GM23338 (cell line): ENCODE measurements around the gene GAP43.

Source experiments
- POLR2AphosphoS5 ChIP-seq: IDR thresholded peaks from 2 replicates; pipeline ENCODE4 v1.6.1; 2016; ENCODE audit warnings: antibody characterized with exemption, low read depth
- STAT1 ChIP-seq: IDR thresholded peaks from one replicate; pipeline ENCODE4 v1.6.1; 2016; ENCODE audit warnings: antibody characterized with exemption; ENCODE audit not compliant: unreplicated experiment
- TF ChIP-seq, protein P1 (sequence below), 2 experiments: fragments of 200-600 bp in 1 of 2; sonication (generic) in 1 of 2; conservative IDR thresholded peaks; 2 replicates each; pipeline versions ENCODE4 v1.5.1 to v1.6.1; 2016 to 2017; ENCODE audit warnings: antibody characterized with exemption in 2 of 2, low read depth in 2 of 2, mild to moderate bottlenecking in 2 of 2, moderate library complexity in 1 of 2
- TF ChIP-seq, protein P2 (sequence below): IDR thresholded peaks from one replicate; pipeline ENCODE4 v1.6.1; 2018; ENCODE audit warnings: antibody characterized with exemption; ENCODE audit not compliant: unreplicated experiment

DNA sequence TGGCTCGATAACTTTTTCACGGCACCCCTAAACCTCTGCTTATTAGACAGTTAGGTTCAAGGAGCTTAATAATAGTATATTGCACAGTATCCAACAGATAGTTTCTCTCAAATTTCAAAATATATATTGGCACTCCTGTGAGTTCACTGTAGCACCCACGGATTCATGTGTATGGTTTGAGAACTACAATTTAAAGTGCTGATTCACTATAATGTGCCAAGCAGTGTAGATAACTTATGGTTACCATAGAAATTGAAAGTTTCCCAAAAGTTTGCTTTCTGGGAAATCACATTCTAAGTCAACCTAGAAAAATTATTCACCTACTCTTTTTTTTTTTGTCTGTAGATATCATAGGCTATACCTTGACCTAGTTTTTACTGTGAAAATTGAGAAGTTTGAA lies 86.6 kb downstream of the GAP43 start:
- no peak for TF ChIP-seq POLR2AphosphoS5
- TF ChIP-seq, protein P1, sequence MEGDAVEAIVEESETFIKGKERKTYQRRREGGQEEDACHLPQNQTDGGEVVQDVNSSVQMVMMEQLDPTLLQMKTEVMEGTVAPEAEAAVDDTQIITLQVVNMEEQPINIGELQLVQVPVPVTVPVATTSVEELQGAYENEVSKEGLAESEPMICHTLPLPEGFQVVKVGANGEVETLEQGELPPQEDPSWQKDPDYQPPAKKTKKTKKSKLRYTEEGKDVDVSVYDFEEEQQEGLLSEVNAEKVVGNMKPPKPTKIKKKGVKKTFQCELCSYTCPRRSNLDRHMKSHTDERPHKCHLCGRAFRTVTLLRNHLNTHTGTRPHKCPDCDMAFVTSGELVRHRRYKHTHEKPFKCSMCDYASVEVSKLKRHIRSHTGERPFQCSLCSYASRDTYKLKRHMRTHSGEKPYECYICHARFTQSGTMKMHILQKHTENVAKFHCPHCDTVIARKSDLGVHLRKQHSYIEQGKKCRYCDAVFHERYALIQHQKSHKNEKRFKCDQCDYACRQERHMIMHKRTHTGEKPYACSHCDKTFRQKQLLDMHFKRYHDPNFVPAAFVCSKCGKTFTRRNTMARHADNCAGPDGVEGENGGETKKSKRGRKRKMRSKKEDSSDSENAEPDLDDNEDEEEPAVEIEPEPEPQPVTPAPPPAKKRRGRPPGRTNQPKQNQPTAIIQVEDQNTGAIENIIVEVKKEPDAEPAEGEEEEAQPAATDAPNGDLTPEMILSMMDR (conservative IDR thresholded peaks at IDR 0.05; ENCODE audit: low read depth in 2 of 2) = no peak
- TF ChIP-seq STAT1 = no peak
- TF ChIP-seq, protein P2, sequence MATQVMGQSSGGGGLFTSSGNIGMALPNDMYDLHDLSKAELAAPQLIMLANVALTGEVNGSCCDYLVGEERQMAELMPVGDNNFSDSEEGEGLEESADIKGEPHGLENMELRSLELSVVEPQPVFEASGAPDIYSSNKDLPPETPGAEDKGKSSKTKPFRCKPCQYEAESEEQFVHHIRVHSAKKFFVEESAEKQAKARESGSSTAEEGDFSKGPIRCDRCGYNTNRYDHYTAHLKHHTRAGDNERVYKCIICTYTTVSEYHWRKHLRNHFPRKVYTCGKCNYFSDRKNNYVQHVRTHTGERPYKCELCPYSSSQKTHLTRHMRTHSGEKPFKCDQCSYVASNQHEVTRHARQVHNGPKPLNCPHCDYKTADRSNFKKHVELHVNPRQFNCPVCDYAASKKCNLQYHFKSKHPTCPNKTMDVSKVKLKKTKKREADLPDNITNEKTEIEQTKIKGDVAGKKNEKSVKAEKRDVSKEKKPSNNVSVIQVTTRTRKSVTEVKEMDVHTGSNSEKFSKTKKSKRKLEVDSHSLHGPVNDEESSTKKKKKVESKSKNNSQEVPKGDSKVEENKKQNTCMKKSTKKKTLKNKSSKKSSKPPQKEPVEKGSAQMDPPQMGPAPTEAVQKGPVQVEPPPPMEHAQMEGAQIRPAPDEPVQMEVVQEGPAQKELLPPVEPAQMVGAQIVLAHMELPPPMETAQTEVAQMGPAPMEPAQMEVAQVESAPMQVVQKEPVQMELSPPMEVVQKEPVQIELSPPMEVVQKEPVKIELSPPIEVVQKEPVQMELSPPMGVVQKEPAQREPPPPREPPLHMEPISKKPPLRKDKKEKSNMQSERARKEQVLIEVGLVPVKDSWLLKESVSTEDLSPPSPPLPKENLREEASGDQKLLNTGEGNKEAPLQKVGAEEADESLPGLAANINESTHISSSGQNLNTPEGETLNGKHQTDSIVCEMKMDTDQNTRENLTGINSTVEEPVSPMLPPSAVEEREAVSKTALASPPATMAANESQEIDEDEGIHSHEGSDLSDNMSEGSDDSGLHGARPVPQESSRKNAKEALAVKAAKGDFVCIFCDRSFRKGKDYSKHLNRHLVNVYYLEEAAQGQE = no peak
